ENCODE measurements around the gene ADPGK. TPM values are rescaled to one million over a fixed set of nuclear protein-coding genes. Genes with fewer than 3 reads are reported as not detected.
"Not testable (repeated sequence)": the region's sequence is repeated elsewhere in the genome, so short reads cannot be mapped to it uniquely, and the experiment has no call there.

The ADPGK gene
- total RNA-seq, 4 donors from 2014 or later = 39.8 to 81.3 (median 52.7) TPM

DNA sequence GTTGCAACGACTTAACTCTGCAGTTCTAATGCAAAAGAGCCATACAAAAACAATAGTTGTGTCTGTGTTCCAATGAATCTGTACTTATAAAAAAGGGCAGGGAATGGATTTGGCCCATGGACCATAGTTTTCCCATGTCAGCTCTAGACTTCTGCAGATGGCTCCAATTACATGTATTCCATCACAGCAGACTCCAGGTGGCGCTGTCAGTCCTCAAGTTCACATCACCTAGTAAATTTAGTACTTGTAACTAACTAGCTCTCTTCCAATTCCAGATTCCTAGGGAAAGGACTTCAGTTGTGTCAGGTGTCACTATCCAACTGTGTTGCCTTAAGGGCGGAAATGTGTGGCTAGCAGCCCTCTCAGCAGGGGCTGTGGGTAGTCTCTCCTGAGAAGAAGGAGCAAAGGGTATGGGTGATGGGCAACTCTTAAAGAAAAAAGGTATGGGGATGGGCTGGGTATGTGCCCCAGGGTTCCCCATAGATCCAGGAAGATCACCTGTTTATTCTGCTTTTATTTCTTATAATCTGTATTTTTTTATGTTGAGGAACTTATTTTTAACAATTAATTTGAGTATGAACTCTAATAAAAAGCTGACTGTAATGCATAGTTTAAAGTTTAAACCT is 61.4 kb downstream of the ADPGK start:
- DNase-seq (ENCODE audit: low spot score in 2 of 2) = peak in 1 of 2 donors; percentile 69
- Histone ChIP-seq H3K36me3 (peaks cover 18% of the 10 kb centered on the region), H3K4me1 (no peaks in the 10 kb centered on the region), H3K9me3 (no peaks in the 10 kb centered on the region), H3K27ac (no peak overlapping the region), H3K4me3 (no peak overlapping the region), H3K27me3 (no peaks in the 10 kb centered on the region)
- WGBS = 33% methylated on average over 3 of the region's 3 CpGs
- TF ChIP-seq, protein P1, sequence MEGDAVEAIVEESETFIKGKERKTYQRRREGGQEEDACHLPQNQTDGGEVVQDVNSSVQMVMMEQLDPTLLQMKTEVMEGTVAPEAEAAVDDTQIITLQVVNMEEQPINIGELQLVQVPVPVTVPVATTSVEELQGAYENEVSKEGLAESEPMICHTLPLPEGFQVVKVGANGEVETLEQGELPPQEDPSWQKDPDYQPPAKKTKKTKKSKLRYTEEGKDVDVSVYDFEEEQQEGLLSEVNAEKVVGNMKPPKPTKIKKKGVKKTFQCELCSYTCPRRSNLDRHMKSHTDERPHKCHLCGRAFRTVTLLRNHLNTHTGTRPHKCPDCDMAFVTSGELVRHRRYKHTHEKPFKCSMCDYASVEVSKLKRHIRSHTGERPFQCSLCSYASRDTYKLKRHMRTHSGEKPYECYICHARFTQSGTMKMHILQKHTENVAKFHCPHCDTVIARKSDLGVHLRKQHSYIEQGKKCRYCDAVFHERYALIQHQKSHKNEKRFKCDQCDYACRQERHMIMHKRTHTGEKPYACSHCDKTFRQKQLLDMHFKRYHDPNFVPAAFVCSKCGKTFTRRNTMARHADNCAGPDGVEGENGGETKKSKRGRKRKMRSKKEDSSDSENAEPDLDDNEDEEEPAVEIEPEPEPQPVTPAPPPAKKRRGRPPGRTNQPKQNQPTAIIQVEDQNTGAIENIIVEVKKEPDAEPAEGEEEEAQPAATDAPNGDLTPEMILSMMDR (IDR thresholded peaks at IDR 0.05) = peak in 1 of 2 donors; percentile 51
- TF ChIP-seq POLR2A (IDR thresholded peaks at IDR 0.05) = no peak

DNA sequence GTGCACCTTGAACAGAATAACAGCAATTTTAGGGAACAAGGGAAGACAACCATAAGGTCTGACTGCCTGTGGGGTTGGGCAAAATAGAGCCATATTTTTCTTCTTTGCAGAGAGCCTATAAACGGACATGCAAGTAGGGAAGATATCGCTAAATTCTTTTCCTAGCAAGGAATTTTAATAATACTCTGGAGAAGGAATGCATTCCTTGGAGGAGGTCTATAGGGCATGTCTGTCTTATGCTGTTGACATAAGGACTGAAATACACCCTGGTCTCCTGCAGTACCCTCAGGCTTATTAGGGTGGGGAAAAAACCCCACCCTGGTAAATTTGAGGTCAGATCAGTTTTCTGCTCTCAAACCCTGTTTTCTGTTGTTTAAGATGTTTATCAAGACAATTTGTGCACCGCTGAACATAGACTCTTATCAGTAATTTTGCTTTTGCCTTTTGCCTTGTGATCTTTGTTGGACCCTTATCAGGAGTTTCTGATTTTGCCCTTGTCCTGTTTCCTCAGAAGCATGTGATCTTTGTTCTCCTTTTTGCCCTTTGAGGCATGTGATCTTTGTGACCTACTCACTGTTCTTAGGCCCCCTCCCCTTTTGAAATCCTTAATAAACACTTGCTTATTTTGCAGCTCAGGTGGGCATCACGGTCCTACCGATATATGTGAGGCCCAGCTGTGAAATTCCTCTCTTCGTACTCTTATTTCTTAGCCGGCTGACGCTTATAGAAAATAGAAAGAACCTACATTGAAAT is 74.8 kb downstream of the ADPGK start:
- H3K9me3 ChIP-seq; H3K27ac ChIP-seq; H3K4me1 ChIP-seq; H3K27me3 ChIP-seq; H3K4me3 ChIP-seq; DNase-seq (ENCODE audit: low spot score in 2 of 2): not testable (repeated sequence)
- WGBS = 86% methylated on average over 8 of the region's 8 CpGs
- H3K36me3 ChIP-seq = peaks cover 22% of the 10 kb centered on the region

DNA sequence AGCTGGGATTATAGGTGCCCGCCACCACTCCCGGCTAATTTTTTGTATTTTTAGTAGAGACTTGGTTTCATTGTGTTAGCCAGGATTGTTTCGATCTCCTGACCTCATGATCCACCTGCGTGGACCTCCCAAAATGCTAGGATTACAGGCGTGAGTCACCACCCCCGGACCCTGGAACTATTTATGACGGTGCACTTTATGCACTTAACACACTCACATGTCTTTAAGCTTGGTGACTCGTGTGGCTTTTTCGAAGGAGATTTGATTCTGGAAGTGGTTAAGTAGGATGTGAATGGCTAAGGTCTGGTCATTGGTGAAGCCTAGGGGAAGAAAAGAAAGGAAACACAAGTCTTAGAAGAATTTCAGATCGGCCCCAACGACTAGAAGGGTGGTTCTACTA is 77.3 kb downstream of the ADPGK start:
- Histone ChIP-seq H3K27me3 (no peaks in the 10 kb centered on the region), H3K4me3 (no peak overlapping the region), H3K36me3 (no peaks in the 10 kb centered on the region), H3K4me1 (no peaks in the 10 kb centered on the region), H3K27ac (no peak overlapping the region), H3K9me3 (no peaks in the 10 kb centered on the region)
- DNase-seq (ENCODE audit: low spot score in 2 of 2) = no peak
- no peak for TF ChIP-seq EP300 (IDR thresholded peaks at IDR 0.05)
- TF ChIP-seq POLR2AphosphoS5 (IDR thresholded peaks at IDR 0.05) = no peak
- TF ChIP-seq, protein P1 (IDR thresholded peaks at IDR 0.05) = no peak
- TF ChIP-seq POLR2A (IDR thresholded peaks at IDR 0.05) = no peak
- WGBS = 95% methylated on average over 11 of the region's 11 CpGs

Other genes with a start within 250 kb of the ADPGK start
- under 1 TPM in 1 of 4 donors, not detected in 3; 0.80 TPM for gene GOLGA6B, start 129.1 kb downstream of the ADPGK start, total RNA-seq
- gene HIGD2B, start 97.6 kb downstream of the ADPGK start, total RNA-seq = not detected
- 10 to 100 TPM; 10.8 to 53.9 (median 21.2) TPM for gene BBS4, start 97.6 kb downstream of the ADPGK start, total RNA-seq